Measurements from ENCODE around the gene CHRND. TPM values are rescaled to one million over a fixed set of nuclear protein-coding genes. Genes with fewer than 3 reads are reported as not detected.

Gene CHRND
- total RNA-seq, 4 donors from 2014 or later = not detected

DNA sequence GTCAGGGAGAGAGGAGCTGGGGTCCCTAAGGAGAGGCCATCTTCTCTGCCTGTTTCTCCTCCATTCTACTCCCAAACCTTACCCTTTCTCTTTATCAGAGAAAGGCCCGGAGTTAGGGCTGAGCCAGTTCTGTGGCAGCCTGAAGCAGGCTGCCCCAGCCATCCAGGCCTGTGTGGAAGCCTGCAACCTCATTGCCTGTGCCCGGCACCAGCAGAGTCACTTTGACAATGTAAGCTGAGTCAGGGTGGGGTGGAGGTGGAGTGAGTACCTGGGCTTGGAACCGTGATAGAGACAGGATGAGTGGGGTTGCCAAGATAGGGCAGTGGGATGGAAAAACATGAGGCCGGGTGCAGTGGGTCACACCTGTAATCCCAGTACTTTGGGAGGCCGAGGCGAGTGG is 18.7 kb downstream of the CHRND start:
- ATAC-seq (ENCODE audit: low FRiP score) (no peak), DNase-seq (ENCODE audit: low spot score) (no peak)
- TF ChIP-seq, protein P1, sequence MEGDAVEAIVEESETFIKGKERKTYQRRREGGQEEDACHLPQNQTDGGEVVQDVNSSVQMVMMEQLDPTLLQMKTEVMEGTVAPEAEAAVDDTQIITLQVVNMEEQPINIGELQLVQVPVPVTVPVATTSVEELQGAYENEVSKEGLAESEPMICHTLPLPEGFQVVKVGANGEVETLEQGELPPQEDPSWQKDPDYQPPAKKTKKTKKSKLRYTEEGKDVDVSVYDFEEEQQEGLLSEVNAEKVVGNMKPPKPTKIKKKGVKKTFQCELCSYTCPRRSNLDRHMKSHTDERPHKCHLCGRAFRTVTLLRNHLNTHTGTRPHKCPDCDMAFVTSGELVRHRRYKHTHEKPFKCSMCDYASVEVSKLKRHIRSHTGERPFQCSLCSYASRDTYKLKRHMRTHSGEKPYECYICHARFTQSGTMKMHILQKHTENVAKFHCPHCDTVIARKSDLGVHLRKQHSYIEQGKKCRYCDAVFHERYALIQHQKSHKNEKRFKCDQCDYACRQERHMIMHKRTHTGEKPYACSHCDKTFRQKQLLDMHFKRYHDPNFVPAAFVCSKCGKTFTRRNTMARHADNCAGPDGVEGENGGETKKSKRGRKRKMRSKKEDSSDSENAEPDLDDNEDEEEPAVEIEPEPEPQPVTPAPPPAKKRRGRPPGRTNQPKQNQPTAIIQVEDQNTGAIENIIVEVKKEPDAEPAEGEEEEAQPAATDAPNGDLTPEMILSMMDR (IDR thresholded peaks at IDR 0.05) = no peak

DNA sequence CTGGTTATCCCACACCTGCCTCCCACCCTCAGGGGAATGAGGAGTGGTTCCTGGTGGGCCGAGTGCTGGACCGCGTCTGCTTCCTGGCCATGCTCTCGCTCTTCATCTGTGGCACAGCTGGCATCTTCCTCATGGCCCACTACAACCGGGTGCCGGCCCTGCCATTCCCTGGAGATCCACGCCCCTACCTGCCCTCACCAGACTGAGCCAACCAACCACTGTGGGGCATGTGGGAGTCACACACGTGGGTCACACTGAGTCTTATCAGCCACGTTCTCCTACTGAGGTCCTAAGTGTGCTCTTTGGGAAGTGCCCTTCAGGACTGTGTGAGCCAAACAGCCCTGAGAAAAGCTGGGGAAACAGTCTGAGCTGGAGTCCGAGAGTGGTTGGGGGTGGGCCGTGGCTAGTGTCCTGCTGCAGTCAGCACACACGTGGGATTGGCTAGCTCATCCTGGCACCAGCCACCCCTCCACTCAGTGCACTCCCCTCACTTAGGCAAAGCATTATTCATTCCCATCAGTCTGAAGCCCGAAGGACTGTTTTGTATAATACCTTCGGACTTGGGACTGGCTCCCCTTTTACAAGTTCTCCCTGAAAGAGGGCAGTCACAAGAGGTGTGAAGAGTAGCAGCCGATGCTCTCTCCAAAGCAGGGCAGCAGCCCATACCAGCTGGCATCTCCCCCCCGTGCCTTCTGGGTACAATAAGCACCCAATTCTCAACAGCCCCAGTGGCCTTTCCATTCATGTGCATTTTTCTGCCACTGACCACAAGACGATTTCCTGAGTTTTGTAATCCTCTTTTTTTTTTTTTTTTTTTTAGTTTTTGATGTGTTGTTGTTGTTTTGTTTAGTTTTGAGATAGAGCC is 19.8 kb downstream of the CHRND start:
- no peak for ATAC-seq (ENCODE audit: low FRiP score)
- TF ChIP-seq, protein P1 (IDR thresholded peaks at IDR 0.05) = no peak
- DNase-seq (ENCODE audit: low spot score) = no peak

DNA sequence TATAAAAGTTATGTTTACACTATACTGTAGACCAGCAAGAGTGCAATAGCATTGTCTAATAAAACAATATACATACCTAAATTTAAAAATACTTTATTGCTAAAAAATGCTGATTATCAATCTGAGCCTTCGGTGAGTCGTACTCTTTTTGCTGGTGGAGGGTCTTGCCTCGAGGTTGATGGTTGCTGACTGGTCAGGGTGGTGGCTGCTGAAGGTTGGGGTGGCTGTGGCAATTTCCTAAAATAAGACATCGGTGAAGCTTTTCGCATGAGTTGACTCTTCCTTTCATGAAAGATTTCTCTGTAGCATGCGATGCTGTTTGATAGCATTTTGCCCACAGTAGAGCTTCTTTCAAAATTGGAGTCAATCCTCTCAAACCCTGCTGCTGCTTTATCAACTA is 22.0 kb downstream of the CHRND start:
- TF ChIP-seq, protein P1 (IDR thresholded peaks at IDR 0.05) = no peak
- ATAC-seq (ENCODE audit: low FRiP score) = no peak

DNA sequence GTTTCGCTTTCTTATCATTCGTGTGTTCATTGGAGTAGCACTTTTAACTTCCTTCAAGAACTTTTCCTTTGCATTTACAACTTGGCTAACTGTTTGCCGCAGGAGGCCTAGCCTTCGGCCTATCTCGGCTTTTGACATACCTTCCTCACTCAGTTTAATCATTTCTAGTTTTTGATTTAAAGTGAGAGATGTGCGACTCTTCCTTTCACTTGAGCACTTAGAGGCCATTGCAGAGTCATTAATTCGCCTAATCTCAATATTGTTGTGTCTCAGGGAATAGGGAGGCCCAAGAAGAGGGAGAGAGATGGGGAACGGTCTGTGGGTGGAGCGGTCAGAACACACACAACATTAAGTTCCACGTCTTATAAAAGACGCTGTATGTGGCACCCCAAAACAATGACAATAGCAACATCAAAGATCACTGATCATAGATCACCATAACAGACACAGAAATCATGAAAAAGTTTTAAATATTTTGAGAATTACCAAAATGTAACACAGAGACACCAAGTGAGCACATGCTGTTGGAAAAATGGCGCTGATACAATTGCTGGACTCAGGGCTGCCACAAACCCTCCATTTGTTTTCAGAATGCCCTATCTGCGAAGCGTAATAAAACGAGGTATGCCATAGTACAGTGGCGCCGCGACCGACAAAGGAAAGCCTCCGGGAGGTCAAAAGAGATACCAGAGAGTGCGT is 23.8 kb downstream of the CHRND start:
- DNase-seq (ENCODE audit: low spot score) (no peak), ATAC-seq (ENCODE audit: low FRiP score) (peak; percentile 43)
- TF ChIP-seq, protein P1 (IDR thresholded peaks at IDR 0.05) = no peak

More for the DNA sequence above, 22.0 kb downstream of the CHRND start:
- DNase-seq (ENCODE audit: low spot score) = no peak

DNA sequence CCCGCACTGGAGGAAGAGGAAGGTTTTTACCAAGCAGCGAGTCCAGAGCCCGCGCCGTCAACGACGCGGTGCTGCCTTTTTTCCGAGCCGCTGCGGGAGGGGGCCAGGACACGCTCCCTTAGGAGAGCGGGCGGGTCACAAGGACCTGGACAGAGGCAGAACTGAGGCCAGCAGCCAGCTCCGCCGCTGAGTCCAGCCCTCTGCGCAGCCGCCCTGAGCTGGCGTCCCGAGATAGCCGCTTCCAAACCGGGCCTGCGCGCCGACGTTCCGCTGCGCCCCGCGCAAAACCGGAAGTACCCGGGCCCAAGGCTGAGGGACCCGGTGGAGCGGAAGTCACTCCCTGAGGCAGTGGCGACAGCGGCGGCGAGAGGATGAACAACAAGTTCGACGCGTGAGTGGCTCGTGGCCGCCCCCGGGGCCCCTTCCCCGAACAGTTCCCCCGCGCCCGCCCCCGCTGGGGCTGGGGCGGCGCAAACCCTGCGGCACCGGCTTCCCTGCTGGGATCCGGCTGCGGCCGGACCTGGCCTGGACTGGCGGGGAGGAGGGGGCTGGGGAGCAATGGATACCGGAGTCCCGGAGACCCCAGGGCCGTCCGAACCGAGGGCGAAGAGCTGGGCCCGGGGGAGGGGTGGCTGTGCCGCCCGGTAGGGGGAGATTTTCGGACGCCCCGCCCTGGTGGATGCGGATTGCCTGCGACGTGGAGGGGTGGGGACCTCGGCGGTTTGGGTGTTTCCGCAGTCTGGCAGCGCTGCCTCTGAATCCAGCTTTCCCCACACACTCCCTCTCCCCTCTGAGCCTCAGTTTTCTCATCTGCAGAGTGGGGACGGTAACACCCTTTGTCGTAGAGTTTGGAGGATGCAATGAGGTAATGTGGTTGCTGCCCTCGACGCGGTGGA is 24.6 kb downstream of the CHRND start, which contains the start of the genes EIF4E2 and TIGD1:
Gene EIF4E2, plus strand, starts transcription at position 336 of the 896 bp plus-strand sequence. Its CDS starts 36 bp downstream, at position 372.
Gene TIGD1, minus strand, starts transcription at position 204 of the 896 bp plus-strand sequence. CDS start 675 bp downstream, outside the sequence.
- peak; percentile 73 for DNase-seq (ENCODE audit: low spot score)
- peak; percentile 98 for ATAC-seq (ENCODE audit: low FRiP score)
- TF ChIP-seq, protein P1 (IDR thresholded peaks at IDR 0.05) = peak in 1 of 3 donors; percentile 3

DNA sequence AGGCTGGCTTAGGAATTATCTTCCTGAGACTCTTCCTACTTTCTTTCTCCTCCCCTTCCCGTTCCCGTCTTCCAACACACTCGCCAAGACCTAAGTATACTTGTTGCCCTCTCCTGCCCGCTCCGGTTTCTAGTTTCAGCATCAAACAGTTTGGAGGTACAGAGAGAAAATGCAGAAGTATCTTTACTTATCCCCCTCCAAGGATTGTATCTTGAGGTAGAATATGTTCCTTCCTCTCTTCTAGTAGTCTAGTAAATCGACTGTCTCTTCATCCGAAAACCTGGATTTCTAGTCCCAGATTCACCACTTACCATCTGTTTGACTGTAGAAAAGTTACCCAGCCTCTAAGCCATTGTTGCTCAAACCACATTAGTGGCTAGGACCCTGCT is 25.3 kb downstream of the CHRND start:
- TF ChIP-seq, protein P1 (IDR thresholded peaks at IDR 0.05) = no peak
- ATAC-seq (ENCODE audit: low FRiP score) (no peak), DNase-seq (ENCODE audit: low spot score) (no peak)

Data from omental fat pad (tissue), 4 donors.